ENCODE results near the gene FNDC3A.

- TF ChIP-seq EZH2 (IDR thresholded peaks at IDR 0.05; ENCODE audit: low read length, unreplicated experiment): no peak
- TF ChIP-seq CTCF (conservative IDR thresholded peaks at IDR 0.05; ENCODE audit: low read depth, low read length): no peak
- TF ChIP-seq EZH2phosphoT487 (IDR thresholded peaks at IDR 0.05; ENCODE audit: borderline replicate concordance, low read length): no peak
Observed at GRCh38 chr13:49245101-49245500, 269.4 kb downstream of the FNDC3A start.
